ENCODE measurements around the gene GGN. TPM values are rescaled to one million over a fixed set of nuclear protein-coding genes. Genes with fewer than 3 reads are reported as not detected.
"Not testable (repeated sequence)": the region's sequence is repeated elsewhere in the genome, so short reads cannot be mapped to it uniquely, and the experiment has no call there.

GGN gene
- total RNA-seq, 2 experiments from 2014 or later, result 0.28 to 0.40 TPM

- Mint-ChIP-seq H3K27me3 (peaks cover 9% of the 10 kb centered on the region), H3K36me3 (ENCODE audit: low read depth) (peaks cover 7% of the 10 kb centered on the region), H3K27ac (no peak overlapping the region), H3K9me3 (no peaks in the 10 kb centered on the region), H3K4me3 (no peak overlapping the region), H3K4me1 (peaks cover 12% of the 10 kb centered on the region)
- POLR2A ChIA-PET, result no interaction called here
- DNase-seq, result no peak
- CTCF ChIA-PET, result no interaction called here
These were observed 17.5 kb downstream of the GGN start for GRCh38 chr19:38370299-38370698.

GRCh38 chr19:38369584-38369983, 18.2 kb downstream of the GGN start:
- peaks cover 6% of the 10 kb centered on the region for H3K4me1 Mint-ChIP-seq
- ChIA-PET POLR2A (no interaction called here), CTCF (no interaction called here)
- H3K27me3 Mint-ChIP-seq, result peaks cover 9% of the 10 kb centered on the region
- H3K27ac Mint-ChIP-seq, result no peak overlapping the region
- H3K4me3 Mint-ChIP-seq, result no peak overlapping the region
- H3K9me3 Mint-ChIP-seq, result no peaks in the 10 kb centered on the region
- peaks cover under 1% of the 10 kb centered on the region for H3K36me3 Mint-ChIP-seq (ENCODE audit: low read depth)
- DNase-seq, result no peak

- no peak overlapping the region for H3K27ac Mint-ChIP-seq
- peaks cover 9% of the 10 kb centered on the region for H3K27me3 Mint-ChIP-seq
- H3K4me3 Mint-ChIP-seq, result no peak overlapping the region
- no peaks in the 10 kb centered on the region for H3K9me3 Mint-ChIP-seq
- no peaks in the 10 kb centered on the region for H3K36me3 Mint-ChIP-seq (ENCODE audit: low read depth)
- peaks cover 6% of the 10 kb centered on the region for H3K4me1 Mint-ChIP-seq
- POLR2A ChIA-PET, result no interaction called here
- no peak for DNase-seq
- CTCF ChIA-PET, result no interaction called here
These were observed 20.8 kb downstream of the GGN start for GRCh38 chr19:38367041-38367440.

GRCh38 chr19:38362946-38363688, 24.7 kb downstream of the GGN start:
- Mint-ChIP-seq H3K4me1 (peaks cover 19% of the 10 kb centered on the region), H3K4me3 (peak overlapping the region; percentile 84), H3K27me3 (peaks cover 31% of the 10 kb centered on the region)
- DNase-seq; H3K27ac Mint-ChIP-seq; H3K36me3 Mint-ChIP-seq (ENCODE audit: low read depth); H3K9me3 Mint-ChIP-seq: not testable (repeated sequence)
- ChIA-PET POLR2A (interaction anchor here (1.4 to 2.0 kb wide), 2 partner anchors 11 to 27 kb away, joined by 5 to 17 read pairs; partner anchors contain the start of genes CATSPERG and PSMD8), CTCF (interaction anchor here (0.7 kb wide), 1 partner anchor 1201 kb away, joined by 4 read pairs; no protein-coding TSS in a partner anchor)

- H3K27ac Mint-ChIP-seq, result peak overlapping the region; percentile 80
These were observed 25.5 kb downstream of the GGN start for GRCh38 chr19:38362076-38362945.

GRCh38 chr19:38361633-38362075, 26.2 kb downstream of the GGN start:
- peak; percentile 81 for DNase-seq
- Mint-ChIP-seq H3K27me3 (peaks cover 36% of the 10 kb centered on the region), H3K4me1 (peaks cover 19% of the 10 kb centered on the region), H3K9me3 (no peaks in the 10 kb centered on the region), H3K4me3 (peak overlapping the region; percentile 84), H3K27ac (peak overlapping the region; percentile 80), H3K36me3 (ENCODE audit: low read depth) (no peaks in the 10 kb centered on the region)
- POLR2A ChIA-PET, result interaction anchor here (1.2 to 2.0 kb wide), 4 partner anchors 13 to 35 kb away, joined by 3 to 17 read pairs (median 6); partner anchors contain the start of genes CATSPERG, GGN and PSMD8
- CTCF ChIA-PET, result interaction anchor here (1.1 kb wide), 1 partner anchor 26 kb away, joined by 4 read pairs; the partner anchor contains the start of gene CATSPERG

More at GRCh38 chr19:38362076-38362945, 25.5 kb downstream of the GGN start:
- POLR2A ChIA-PET, result interaction anchor here (1.2 to 2.0 kb wide), 4 partner anchors 12 to 34 kb away, joined by 3 to 17 read pairs (median 6); partner anchors contain the start of genes CATSPERG, GGN and PSMD8
- CTCF ChIA-PET, result interaction anchor here (0.7 to 1.1 kb wide), 2 partner anchors 26 to 1202 kb away, joined by 4 read pairs; partner anchors contain the start of gene CATSPERG
- no peaks in the 10 kb centered on the region for H3K36me3 Mint-ChIP-seq (ENCODE audit: low read depth)
- no peaks in the 10 kb centered on the region for H3K9me3 Mint-ChIP-seq
- peaks cover 35% of the 10 kb centered on the region for H3K27me3 Mint-ChIP-seq
- peaks cover 19% of the 10 kb centered on the region for H3K4me1 Mint-ChIP-seq
- peak; percentile 93 for DNase-seq
- H3K4me3 Mint-ChIP-seq, result peak overlapping the region; percentile 84

- ChIA-PET POLR2A (interaction anchor here (1.1 to 2.1 kb wide), 5 partner anchors 13 to 35 kb away, joined by 3 to 17 read pairs (median 6); partner anchors contain the start of genes CATSPERG, GGN and PSMD8), CTCF (interaction anchor here (1.1 kb wide), 2 partner anchors 13 to 25 kb away, joined by 3 to 4 read pairs; partner anchors contain the start of genes CATSPERG and PSMD8)
- DNase-seq, result no peak
- Mint-ChIP-seq H3K9me3 (no peaks in the 10 kb centered on the region), H3K4me3 (peak overlapping the region; percentile 84), H3K27me3 (peaks cover 38% of the 10 kb centered on the region), H3K27ac (no peak overlapping the region), H3K36me3 (ENCODE audit: low read depth) (no peaks in the 10 kb centered on the region), H3K4me1 (peaks cover 19% of the 10 kb centered on the region)
These were observed 26.8 kb downstream of the GGN start for GRCh38 chr19:38360839-38361631.

- Mint-ChIP-seq H3K4me3 (peak overlapping the region; percentile 84), H3K4me1 (peaks cover 19% of the 10 kb centered on the region), H3K27me3 (peaks cover 42% of the 10 kb centered on the region), H3K36me3 (ENCODE audit: low read depth) (no peaks in the 10 kb centered on the region), H3K9me3 (no peaks in the 10 kb centered on the region), H3K27ac (no peak overlapping the region)
- ChIA-PET CTCF (interaction anchor here (1.1 kb wide), 1 partner anchor 14 kb away, joined by 3 read pairs; the partner anchor contains the start of gene PSMD8), POLR2A (interaction anchor here (1.1 to 2.1 kb wide), 2 partner anchors 14 to 24 kb away, joined by 4 to 12 read pairs; partner anchors contain the start of genes CATSPERG and PSMD8)
- DNase-seq, result no peak
These were observed 27.5 kb downstream of the GGN start for GRCh38 chr19:38360351-38360750.

GRCh38 chr19:38359242-38360021, 28.4 kb downstream of the GGN start:
- H3K36me3 Mint-ChIP-seq (ENCODE audit: low read depth), result no peaks in the 10 kb centered on the region
- H3K27me3 Mint-ChIP-seq, result peaks cover 42% of the 10 kb centered on the region
- no peaks in the 10 kb centered on the region for H3K9me3 Mint-ChIP-seq
- ChIA-PET CTCF (interaction anchor here (0.6 to 1.2 kb wide), 3 partner anchors 43 to 858 kb away, joined by 3 to 4 read pairs (median 3); partner anchors contain the start of gene FAM98C), POLR2A (interaction anchor here (1.3 to 2.1 kb wide), 3 partner anchors 13 to 28 kb away, joined by 3 to 12 read pairs (median 3); partner anchors contain the start of genes GGN and PSMD8)
- peak overlapping the region; percentile 10 for H3K4me3 Mint-ChIP-seq
- H3K4me1 Mint-ChIP-seq, result peaks cover 19% of the 10 kb centered on the region
- no peak overlapping the region for H3K27ac Mint-ChIP-seq
- DNase-seq, result no peak

GRCh38 chr19:38358071-38358470, 29.8 kb downstream of the GGN start:
- Mint-ChIP-seq H3K4me1 (peaks cover 18% of the 10 kb centered on the region), H3K36me3 (ENCODE audit: low read depth) (no peaks in the 10 kb centered on the region), H3K27ac (no peak overlapping the region), H3K4me3 (no peak overlapping the region), H3K9me3 (no peaks in the 10 kb centered on the region), H3K27me3 (peaks cover 42% of the 10 kb centered on the region)
- DNase-seq, result no peak
- POLR2A ChIA-PET, result interaction anchor here (0.6 to 1.4 kb wide), 4 partner anchors 16 to 92 kb away, joined by 3 read pairs; partner anchors contain the start of genes GGN and PSMD8
- CTCF ChIA-PET, result no interaction called here
